OCI-LY7 (cell line): Measurements from ENCODE around the gene CIB2. TPM values are rescaled to one million over a fixed set of nuclear protein-coding genes. Genes with fewer than 3 reads are reported as not detected.
"Not testable (repeated sequence)": the region's sequence is repeated elsewhere in the genome, so short reads cannot be mapped to it uniquely, and the experiment has no call there.

Experiments
- BruUV-seq: library from RNA; stranded (reverse); fragments of 400-500 nt; replicated peaks from 2 replicates; lab custom pipeline; 2021; lab: Mats Ljungman, UMichigan
- CTCF ChIA-PET: fragments of 300-600 bp; sonication (Branson Sonifier 250); formaldehyde crosslinking; loops from one replicate; lab custom pipeline; 2022; ENCODE audit warnings: antibody characterized with exemption; ENCODE audit not compliant: unreplicated experiment; lab: Charles Lee
- POLR2A ChIA-PET: fragments of 300-600 bp; sonication (Branson Sonifier 250); formaldehyde crosslinking; loops from one replicate; lab custom pipeline; 2022; ENCODE audit warnings: antibody characterized with exemption; lab: Charles Lee
- DNase-seq: peaks from one replicate; pipeline ENCODE4 v3.0.0-alpha.2; 2015; ENCODE audit warnings: low spot score
- H2AFZ ChIP-seq: fragments of 200-600 bp; sonication (generic), shearing (Covaris generic); 2 replicates; pipeline ENCODE4 v1.6.1; 2014; ENCODE audit warnings: mild to moderate bottlenecking, antibody characterized with exemption, low read length, moderate library complexity
- H3K27ac ChIP-seq: fragments of 200-600 bp; sonication (generic); 2 replicates; pipeline ENCODE4 v1.5.1; 2014; ENCODE audit warnings: mixed run types, low read depth, mild to moderate bottlenecking, moderate library complexity, low read length, inconsistent platforms; ENCODE audit not compliant: poor library complexity, severe bottlenecking
- H3K36me3 ChIP-seq: fragments of 200-600 bp; sonication (generic); 2 replicates; pipeline ENCODE4 v1.6.1; 2014; ENCODE audit warnings: mild to moderate bottlenecking, antibody characterized with exemption, low read length, moderate library complexity, mixed read lengths; ENCODE audit not compliant: insufficient read depth
- H3K4me1 ChIP-seq: fragments of 200-600 bp; sonication (generic); 2 replicates; pipeline ENCODE4 v1.5.1; 2014; ENCODE audit warnings: mild to moderate bottlenecking, low read length; ENCODE audit not compliant: insufficient read depth, poor library complexity, severe bottlenecking
- H3K4me2 ChIP-seq: fragments of 200-600 bp; sonication (generic); 2 replicates; pipeline ENCODE4 v1.6.1; 2014; ENCODE audit warnings: mild to moderate bottlenecking, low read length
- H3K4me3 ChIP-seq: fragments of 200-600 bp; sonication (generic); 2 replicates; pipeline ENCODE4 v1.5.1; 2014; ENCODE audit warnings: mild to moderate bottlenecking, low read depth, low read length; ENCODE audit not compliant: poor library complexity, severe bottlenecking
- H3K79me2 ChIP-seq: fragments of 200-600 bp; sonication (generic); 2 replicates; pipeline ENCODE4 v1.6.1; 2016; ENCODE audit warnings: low read depth, mild to moderate bottlenecking, low read length, moderate library complexity, mixed read lengths; ENCODE audit not compliant: insufficient read depth
- H3K9me2 ChIP-seq: fragments of 200-600 bp; sonication (generic); 2 replicates; pipeline ENCODE4 v1.6.1; 2016; ENCODE audit warnings: mild to moderate bottlenecking, low read length, mixed read lengths; ENCODE audit not compliant: insufficient read depth
- H3K9me3 ChIP-seq: fragments of 200-600 bp; sonication (generic); 2 replicates; pipeline ENCODE4 v1.6.1; 2014; ENCODE audit warnings: mild to moderate bottlenecking, mixed run types, low read length, mixed read lengths
- H4K20me1 ChIP-seq: fragments of 200-600 bp; sonication (generic); 2 replicates; pipeline ENCODE4 v1.6.1; 2014; ENCODE audit warnings: mild to moderate bottlenecking, antibody characterized with exemption, low read length, moderate library complexity, mixed read lengths; ENCODE audit not compliant: insufficient read depth
- EZH2phosphoT487 ChIP-seq: fragments of 200-600 bp; sonication (generic); IDR thresholded peaks from 2 replicates; pipeline ENCODE4 v1.6.1; 2018; ENCODE audit warnings: low read depth, borderline replicate concordance, mild to moderate bottlenecking, mixed run types, antibody characterized with exemption, low read length, moderate library complexity, mixed read lengths
- intact Hi-C: fragments of 100-400 bp; cut with micrococcal nuclease; formaldehyde crosslinking; loops from one replicate; pipeline ENCODE4 v1.10.0; 2022; ENCODE audit not compliant: unreplicated experiment
- total RNA-seq, 2 experiments: library from RNA; depleted of rRNA in 1 of 2; stranded (reverse); fragments of >200 nt in 1 of 2; shearing (Covaris generic) in 1 of 2; gene quantifications; 2 replicates each; pipeline ENCODE4 v1.2.3, GENCODE V29; 2014 to 2022
- TF ChIP-seq, protein P1 (sequence below): fragments of 200-600 bp; sonication (generic); conservative IDR thresholded peaks from 2 replicates; pipeline ENCODE4 v1.5.1; 2014; ENCODE audit warnings: mild to moderate bottlenecking, antibody characterized with exemption, low read length, moderate library complexity, mixed read lengths

The CIB2 gene
- total RNA-seq, 2 experiments from 2014 or later, result 0.36 to 5.0 TPM

DNA sequence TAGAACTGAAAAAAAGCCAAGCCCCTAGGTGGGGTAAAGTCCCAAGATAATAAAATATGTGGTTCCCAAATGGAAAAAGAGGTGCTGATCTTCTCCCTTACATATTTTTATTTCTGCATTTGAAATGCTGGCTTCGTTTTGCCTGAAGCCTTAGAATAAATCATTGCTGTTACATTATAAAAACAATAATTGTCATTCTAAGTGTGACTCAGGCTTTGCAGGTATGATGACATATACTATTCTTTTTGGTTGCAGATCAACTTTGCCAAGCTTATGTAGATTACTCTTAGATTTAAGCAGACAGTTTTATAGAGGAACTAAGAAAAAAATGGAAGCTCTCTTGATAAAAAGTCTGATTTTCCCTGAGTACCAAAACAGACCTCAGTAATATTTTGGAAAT lies 25.4 kb upstream of the CIB2 start:
- H2AFZ ChIP-seq, result no peak overlapping the region
- peaks cover 80% of the 10 kb centered on the region for H3K36me3 ChIP-seq
- H3K9me2 ChIP-seq, result no peaks in the 10 kb centered on the region
- POLR2A ChIA-PET, result no interaction called here
- no peaks in the 10 kb centered on the region for H3K9me3 ChIP-seq
- no peak for TF ChIP-seq EZH2phosphoT487
- TF ChIP-seq, protein P1, sequence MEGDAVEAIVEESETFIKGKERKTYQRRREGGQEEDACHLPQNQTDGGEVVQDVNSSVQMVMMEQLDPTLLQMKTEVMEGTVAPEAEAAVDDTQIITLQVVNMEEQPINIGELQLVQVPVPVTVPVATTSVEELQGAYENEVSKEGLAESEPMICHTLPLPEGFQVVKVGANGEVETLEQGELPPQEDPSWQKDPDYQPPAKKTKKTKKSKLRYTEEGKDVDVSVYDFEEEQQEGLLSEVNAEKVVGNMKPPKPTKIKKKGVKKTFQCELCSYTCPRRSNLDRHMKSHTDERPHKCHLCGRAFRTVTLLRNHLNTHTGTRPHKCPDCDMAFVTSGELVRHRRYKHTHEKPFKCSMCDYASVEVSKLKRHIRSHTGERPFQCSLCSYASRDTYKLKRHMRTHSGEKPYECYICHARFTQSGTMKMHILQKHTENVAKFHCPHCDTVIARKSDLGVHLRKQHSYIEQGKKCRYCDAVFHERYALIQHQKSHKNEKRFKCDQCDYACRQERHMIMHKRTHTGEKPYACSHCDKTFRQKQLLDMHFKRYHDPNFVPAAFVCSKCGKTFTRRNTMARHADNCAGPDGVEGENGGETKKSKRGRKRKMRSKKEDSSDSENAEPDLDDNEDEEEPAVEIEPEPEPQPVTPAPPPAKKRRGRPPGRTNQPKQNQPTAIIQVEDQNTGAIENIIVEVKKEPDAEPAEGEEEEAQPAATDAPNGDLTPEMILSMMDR, result no peak
- CTCF ChIA-PET, result no interaction called here
- H3K4me2 ChIP-seq, result no peak overlapping the region
- peaks cover 54% of the 10 kb centered on the region for H3K79me2 ChIP-seq
- no TSS peak for BruUV-seq
- no peak for DNase-seq
- intact Hi-C loops, result no loop called here
- no peak overlapping the region for H3K4me3 ChIP-seq
- H3K27ac ChIP-seq, result no peak overlapping the region
- peaks cover 21% of the 10 kb centered on the region for H3K4me1 ChIP-seq
- no peaks in the 10 kb centered on the region for H4K20me1 ChIP-seq

DNA sequence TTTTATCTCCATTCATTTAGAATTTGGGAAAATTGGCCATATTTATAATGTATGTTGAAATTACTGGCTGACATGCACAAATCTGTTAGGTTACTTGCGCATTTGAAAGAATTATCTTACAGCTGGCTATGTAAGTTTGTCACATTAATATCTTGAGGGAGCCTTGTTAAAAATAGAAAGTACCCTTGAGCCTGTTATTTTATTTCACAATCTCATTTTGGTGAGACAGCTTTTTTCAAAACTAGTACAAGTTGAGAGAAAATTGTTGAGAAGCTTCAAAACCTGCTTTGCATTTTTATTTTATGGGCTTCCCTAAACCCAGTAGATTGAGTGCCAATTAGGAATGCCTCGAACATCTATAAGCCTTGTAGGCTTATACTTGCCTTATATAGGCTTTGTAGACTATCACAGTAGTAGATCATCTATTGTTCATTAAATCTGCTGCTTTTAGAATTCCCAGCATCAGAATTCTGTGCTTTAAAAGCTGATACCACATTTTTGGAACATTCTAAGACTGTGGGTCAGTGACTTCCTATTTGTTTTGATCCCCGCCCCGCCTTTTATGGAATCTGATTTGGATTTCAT lies 24.2 kb upstream of the CIB2 start:
- no peak overlapping the region for H3K27ac ChIP-seq
- DNase-seq, result no peak
- BruUV-seq, result no TSS peak
- H3K9me3 ChIP-seq, result no peaks in the 10 kb centered on the region
- intact Hi-C loops, result no loop called here
- peaks cover 66% of the 10 kb centered on the region for H3K79me2 ChIP-seq
- peaks cover 27% of the 10 kb centered on the region for H3K4me1 ChIP-seq
- ChIA-PET CTCF (no interaction called here), POLR2A (interaction anchor here (0.9 to 1.1 kb wide), 2 partner anchors 13 to 72 kb away, joined by 3 read pairs; no protein-coding TSS in a partner anchor)
- H3K9me2 ChIP-seq, result no peaks in the 10 kb centered on the region
- H3K4me3 ChIP-seq, result no peak overlapping the region
- peaks cover 78% of the 10 kb centered on the region for H3K36me3 ChIP-seq
- H2AFZ ChIP-seq, result no peak overlapping the region
- no peak for TF ChIP-seq EZH2phosphoT487
- TF ChIP-seq, protein P1, result no peak
- H4K20me1 ChIP-seq, result peaks cover 5% of the 10 kb centered on the region; the same call in 1 of the 2 replicates
- H3K4me2 ChIP-seq, result no peak overlapping the region

DNA sequence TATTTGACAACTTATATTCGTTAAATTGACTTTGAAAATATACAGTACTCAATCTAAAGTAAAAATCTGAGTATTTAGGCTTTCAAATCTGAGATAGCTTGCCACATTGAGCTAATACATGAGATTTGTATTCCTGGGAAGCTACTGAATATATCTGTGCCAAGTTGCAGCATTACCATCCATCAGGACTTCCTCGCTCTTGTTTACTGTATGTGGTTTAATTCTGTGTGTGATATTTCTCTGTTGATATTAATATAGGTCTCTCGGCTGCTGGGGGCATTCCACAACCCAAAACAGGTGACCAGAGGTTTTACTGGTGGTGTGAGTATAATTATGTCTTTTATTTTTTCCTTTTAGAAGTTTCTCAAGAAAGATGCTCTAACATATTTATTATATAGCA lies 23.7 kb upstream of the CIB2 start:
- H3K4me1 ChIP-seq, result peaks cover 31% of the 10 kb centered on the region
- H3K4me2 ChIP-seq, result no peak overlapping the region
- intact Hi-C loops, result no loop called here
- ChIA-PET CTCF (no interaction called here), POLR2A (interaction anchor here (0.9 to 1.1 kb wide), 2 partner anchors 13 to 71 kb away, joined by 3 read pairs; no protein-coding TSS in a partner anchor)
- peaks cover 71% of the 10 kb centered on the region for H3K79me2 ChIP-seq
- no peaks in the 10 kb centered on the region for H3K9me3 ChIP-seq
- TF ChIP-seq, protein P1, result no peak
- no peak for TF ChIP-seq EZH2phosphoT487
- peaks cover 8% of the 10 kb centered on the region; the same call in 1 of the 2 replicates for H4K20me1 ChIP-seq
- H3K9me2 ChIP-seq, result no peaks in the 10 kb centered on the region
- no peak overlapping the region for H3K27ac ChIP-seq
- BruUV-seq, result no TSS peak
- H3K4me3 ChIP-seq, result no peak overlapping the region
- DNase-seq, result no peak
- no peak overlapping the region for H2AFZ ChIP-seq
- H3K36me3 ChIP-seq, result peaks cover 75% of the 10 kb centered on the region

DNA sequence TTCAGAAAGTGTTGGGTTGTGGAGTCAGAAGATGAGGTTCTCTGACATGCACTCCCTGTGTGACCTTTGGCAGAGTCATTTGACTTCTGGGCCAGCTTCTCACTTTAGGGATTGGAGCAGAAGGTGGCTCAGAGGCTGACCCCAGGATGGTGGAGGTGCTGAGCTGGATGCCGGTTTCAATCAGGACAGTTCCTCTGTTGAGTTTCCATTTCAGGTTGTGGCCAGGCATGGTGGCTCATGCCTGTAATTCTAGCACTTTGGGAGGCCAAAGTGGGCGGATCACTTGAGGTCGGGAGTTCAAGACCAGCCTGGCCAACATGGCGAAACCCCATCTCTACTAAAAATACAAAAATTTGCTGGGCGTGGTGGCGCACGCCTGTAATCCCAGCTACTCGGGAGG lies 19.8 kb upstream of the CIB2 start:
- H3K4me2 ChIP-seq, result peak overlapping the region; percentile 89
- peaks cover 40% of the 10 kb centered on the region for H3K4me1 ChIP-seq
- DNase-seq, H3K9me2 ChIP-seq, POLR2A ChIA-PET, H2AFZ ChIP-seq, CTCF ChIA-PET, H4K20me1 ChIP-seq, BruUV-seq, H3K9me3 ChIP-seq, intact Hi-C loops: not testable (repeated sequence)
- H3K27ac ChIP-seq, result peak overlapping the region; percentile 34
- peak overlapping the region; percentile 88 for H3K4me3 ChIP-seq
- H3K79me2 ChIP-seq, result peaks cover 68% of the 10 kb centered on the region
- peaks cover 38% of the 10 kb centered on the region for H3K36me3 ChIP-seq
